ENCODE results near the gene MYLK2.

Gene MYLK2

DNA sequence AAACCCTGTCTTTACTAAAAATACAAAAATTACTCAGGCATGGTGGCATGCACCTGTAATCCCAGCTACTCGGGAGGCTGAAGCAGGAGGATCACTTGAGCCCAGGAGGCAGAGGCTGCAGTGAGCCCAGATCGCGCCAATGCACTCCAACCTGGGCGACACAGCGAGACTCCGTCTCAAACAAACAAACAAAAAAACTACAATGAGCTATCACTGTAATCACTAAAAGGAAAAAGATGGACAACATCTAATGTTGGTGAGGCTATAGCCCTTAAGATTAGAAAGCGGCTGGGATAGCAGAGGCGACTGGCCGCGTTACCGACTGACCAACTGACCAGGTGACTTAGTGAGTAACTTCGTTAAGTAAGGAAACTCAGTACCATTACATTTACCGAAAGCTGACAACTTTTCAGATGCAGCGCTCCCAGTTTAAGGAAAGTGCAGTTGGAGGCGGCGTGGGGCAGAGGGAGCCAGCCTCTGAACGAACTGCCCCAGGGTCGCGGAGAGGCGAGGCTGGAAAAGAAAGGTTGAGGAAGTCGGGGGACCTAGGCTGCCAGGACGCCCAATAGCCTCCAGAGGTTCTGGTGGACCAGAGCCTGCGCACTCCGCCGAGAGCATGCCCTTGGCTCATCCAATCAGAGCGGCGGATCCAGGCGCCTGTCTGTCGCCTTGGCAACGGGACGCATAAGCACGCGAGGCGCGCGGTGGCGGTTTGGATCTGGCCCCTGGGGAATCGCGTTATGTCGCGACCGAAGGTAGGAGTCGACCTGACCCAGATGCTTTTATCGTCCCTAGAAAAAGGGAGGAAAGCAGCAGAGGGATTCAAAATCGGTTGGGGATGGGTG, 60.2 kb downstream of the MYLK2 start:
- Histone ChIP-seq H3K4me1 (peaks cover 33% of the 10 kb centered on the region), H3K36me3 (no peaks in the 10 kb centered on the region), H4K20me1 (no peaks in the 10 kb centered on the region), H3K4me3 (peak overlapping the region; percentile 69), H3K9ac (peak overlapping the region; percentile 50; the same call in 1 of the 2 replicates), H3K4me2 (peak overlapping the region; percentile 82), H3K27ac (no peak overlapping the region; the same call in 1 of the 2 replicates), H3K27me3 (no peaks in the 10 kb centered on the region), H3K9me3 (no peaks in the 10 kb centered on the region)
- no peak for TF ChIP-seq Cebpa-rat (IDR thresholded peaks at IDR 0.05)

DNA sequence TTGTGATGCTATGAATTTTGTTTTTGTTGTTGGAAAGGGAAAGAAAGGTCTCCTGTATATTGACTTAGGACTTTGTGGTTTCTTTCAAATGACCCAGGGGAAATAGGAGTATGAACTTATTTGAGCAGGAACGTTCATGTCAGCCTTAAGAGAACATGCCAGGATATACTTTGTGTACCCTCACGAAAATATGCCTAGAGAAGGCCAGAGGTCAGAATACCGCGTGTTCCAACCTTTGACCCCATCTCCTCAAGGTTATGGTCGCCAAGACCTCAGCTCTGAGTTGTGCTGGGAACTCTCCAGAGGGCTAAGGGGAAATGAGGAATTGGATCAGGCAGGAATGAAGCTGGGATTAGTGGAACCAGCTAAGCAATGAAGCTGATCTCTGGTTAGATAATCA, 62.8 kb downstream of the MYLK2 start:
- H3K9ac ChIP-seq = no peak overlapping the region
- peaks cover 26% of the 10 kb centered on the region for H3K4me1 ChIP-seq
- no peaks in the 10 kb centered on the region for H3K9me3 ChIP-seq
- no peak overlapping the region; the same call in 1 of the 2 replicates for H3K4me2 ChIP-seq
- H4K20me1 ChIP-seq = no peaks in the 10 kb centered on the region
- H3K4me3 ChIP-seq = no peak overlapping the region
- no peak for TF ChIP-seq Cebpa-rat (IDR thresholded peaks at IDR 0.05)
- H3K27ac ChIP-seq = no peak overlapping the region; the same call in 1 of the 2 replicates
- no peaks in the 10 kb centered on the region for H3K27me3 ChIP-seq
- H3K36me3 ChIP-seq = no peaks in the 10 kb centered on the region

DNA sequence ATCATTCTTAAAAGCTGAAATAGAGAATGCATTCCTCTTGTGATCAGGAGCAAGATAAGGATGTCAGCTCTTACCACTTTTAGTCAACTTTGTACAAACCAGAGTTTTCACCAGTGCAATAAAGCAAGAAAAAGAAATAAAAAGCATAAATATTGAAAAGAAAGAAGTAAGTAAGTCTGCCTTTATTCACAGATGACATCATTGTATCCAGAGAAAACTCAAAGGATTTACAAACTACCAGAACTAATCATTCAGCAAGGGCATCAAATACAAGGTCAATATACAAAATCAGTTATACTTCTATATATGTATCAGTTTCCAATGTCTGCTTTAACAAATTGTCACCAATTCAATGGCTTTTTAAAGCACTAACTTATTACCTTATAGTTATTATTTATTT, 64.7 kb downstream of the MYLK2 start:
- H3K9ac ChIP-seq = no peak overlapping the region
- H3K4me3 ChIP-seq = no peak overlapping the region
- no peak overlapping the region for H3K4me2 ChIP-seq
- H3K9me3 ChIP-seq = no peaks in the 10 kb centered on the region
- peaks cover 25% of the 10 kb centered on the region for H3K4me1 ChIP-seq
- H3K27ac ChIP-seq = no peak overlapping the region
- H4K20me1 ChIP-seq = no peaks in the 10 kb centered on the region
- no peaks in the 10 kb centered on the region for H3K27me3 ChIP-seq
- TF ChIP-seq Cebpa-rat (IDR thresholded peaks at IDR 0.05) = no peak
- no peaks in the 10 kb centered on the region for H3K36me3 ChIP-seq
